CD8-positive, alpha-beta memory T cell (primary cell): ENCODE results near the gene CACNA1B. TPM values are rescaled to one million over a fixed set of nuclear protein-coding genes. Genes with fewer than 3 reads are reported as not detected.
"Not testable (repeated sequence)": the region's sequence is repeated elsewhere in the genome, so short reads cannot be mapped to it uniquely, and the experiment has no call there.

Source experiments
- CTCF ChIA-PET: fragments of 350-600 bp; sonication (Branson Sonifier 250); formaldehyde crosslinking; loops from one replicate; lab custom pipeline; 2021; ENCODE audit warnings: antibody characterized with exemption; lab: Charles Lee
- POLR2A ChIA-PET: fragments of 350-600 bp; sonication (Branson Sonifier 250); formaldehyde crosslinking; loops from one replicate; lab custom pipeline; 2021; ENCODE audit warnings: antibody characterized with exemption; lab: Charles Lee
- DNase-seq, 5 donors: peaks; one replicate each; pipeline versions ENCODE4 v3.0.0 to v3.0.0-alpha.2; 2020 to 2022; ENCODE audit warnings: mixed read lengths in 1 of 5
- H3K27ac ChIP-seq: one replicate; pipeline ENCODE4 v1.7.0; 2013; ENCODE audit warnings: low read depth, mild to moderate bottlenecking, low read length, moderate library complexity
- H3K27me3 ChIP-seq: 2 replicates; pipeline ENCODE4 v1.7.0; 2013; ENCODE audit warnings: low read length, mild to moderate bottlenecking; ENCODE audit not compliant: insufficient read depth, poor library complexity, severe bottlenecking
- H3K36me3 ChIP-seq: 2 replicates; pipeline ENCODE4 v1.7.0; 2013; ENCODE audit warnings: mild to moderate bottlenecking, low read length, moderate library complexity; ENCODE audit not compliant: insufficient read depth
- H3K4me1 ChIP-seq: 2 replicates; pipeline ENCODE4 v1.7.0; 2013; ENCODE audit warnings: mild to moderate bottlenecking, low read length, moderate library complexity; ENCODE audit not compliant: insufficient read depth
- H3K4me3 ChIP-seq: 2 replicates; pipeline ENCODE4 v1.7.0; 2013; ENCODE audit warnings: mild to moderate bottlenecking, low read length
- H3K9me3 ChIP-seq: 2 replicates; pipeline ENCODE4 v1.7.0; 2013; ENCODE audit warnings: mild to moderate bottlenecking, low read length
- H3K27ac Mint-ChIP-seq, 8 donors: one replicate each; pipeline ENCODE4 v1.8.0; 2020 to 2021; ENCODE audit warnings: mixed read lengths in 8 of 8, mild to moderate bottlenecking in 6 of 8, inconsistent platforms in 3 of 8, moderate library complexity in 3 of 8
- H3K27me3 Mint-ChIP-seq, 2 donors: one replicate each; pipeline ENCODE4 v1.8.0; 2020 to 2021; ENCODE audit warnings: mixed read lengths in 2 of 2, mild to moderate bottlenecking in 1 of 2, moderate library complexity in 1 of 2
- H3K36me3 Mint-ChIP-seq, 3 donors: one replicate each; pipeline ENCODE4 v1.8.0; 2020 to 2021; ENCODE audit warnings: mixed read lengths in 3 of 3, inconsistent platforms in 1 of 3, mild to moderate bottlenecking in 1 of 3
- H3K4me1 Mint-ChIP-seq, 3 donors: one replicate each; pipeline ENCODE4 v1.8.0; 2020 to 2021; ENCODE audit warnings: mixed read lengths in 3 of 3, inconsistent platforms in 1 of 3, mild to moderate bottlenecking in 1 of 3
- H3K4me3 Mint-ChIP-seq, 7 donors: one replicate each; pipeline ENCODE4 v1.8.0; 2020 to 2021; ENCODE audit warnings: mixed read lengths in 7 of 7, mild to moderate bottlenecking in 6 of 7, moderate library complexity in 4 of 7, inconsistent platforms in 2 of 7
- H3K9me3 Mint-ChIP-seq, 5 donors: one replicate each; pipeline ENCODE4 v1.8.0; 2020 to 2022; ENCODE audit warnings: mixed read lengths in 5 of 5, mild to moderate bottlenecking in 3 of 5, moderate library complexity in 2 of 5, inconsistent platforms in 1 of 5
- polyA plus RNA-seq: library from polyadenylated mRNA; unstranded; fragments of 300-500 nt; fragmentation: Illumina TruSeq; gene quantifications from one replicate; pipeline ENCODE4 v1.2.3, GENCODE V29; 2021
- total RNA-seq, 2 experiments: library from RNA; stranded (reverse); gene quantifications; one replicate each; pipeline ENCODE4 v1.2.3, GENCODE V29; 2021

Gene CACNA1B
- total RNA-seq = not detected
- not detected for polyA plus RNA-seq

DNA sequence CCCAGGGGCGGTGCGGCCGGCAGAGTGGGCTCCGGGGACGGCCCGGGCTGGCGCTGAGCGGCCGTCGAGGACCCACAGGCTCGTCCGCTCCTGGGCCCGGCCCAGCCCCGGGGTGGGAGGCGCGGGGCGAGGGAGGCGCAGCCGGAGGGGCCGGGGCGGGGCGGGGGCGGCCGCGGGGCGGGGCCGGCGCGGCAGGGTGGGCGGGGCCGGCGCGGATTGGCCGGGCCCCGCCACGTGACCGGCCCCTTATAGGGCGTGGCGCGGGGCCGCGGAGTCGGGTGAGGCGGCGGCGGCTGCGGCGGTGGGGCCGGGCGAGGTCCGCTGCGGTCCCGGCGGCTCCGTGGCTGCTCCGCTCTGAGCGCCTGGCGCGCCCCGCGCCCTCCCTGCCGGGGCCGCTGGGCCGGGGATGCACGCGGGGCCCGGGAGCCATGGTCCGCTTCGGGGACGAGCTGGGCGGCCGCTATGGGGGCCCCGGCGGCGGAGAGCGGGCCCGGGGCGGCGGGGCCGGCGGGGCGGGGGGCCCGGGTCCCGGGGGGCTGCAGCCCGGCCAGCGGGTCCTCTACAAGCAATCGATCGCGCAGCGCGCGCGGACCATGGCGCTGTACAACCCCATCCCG, at the start of gene CACNA1B:
TSS of gene CACNA1B (plus strand) at position 277 of the 617 bp plus-strand sequence. CDS start at position 429, 152 bp downstream.
- H3K4me3 Mint-ChIP-seq = peak within 1 kb of the TSS in 1 of 7 donors; percentile 35
- not testable (repeated sequence) for H3K36me3 Mint-ChIP-seq

GRCh38 chr9:137827908-137828526, 49.6 kb upstream of the CACNA1B start:
- CTCF ChIA-PET = no interaction called here
- H3K4me3 Mint-ChIP-seq = no peak overlapping the region
- H3K27me3 Mint-ChIP-seq = no peaks in the 10 kb centered on the region
- POLR2A ChIA-PET = no interaction called here
- H3K27ac Mint-ChIP-seq = no peak overlapping the region
- Histone ChIP-seq H3K4me1 (no peaks in the 10 kb centered on the region), H3K4me3 (no peak overlapping the region), H3K9me3 (no peaks in the 10 kb centered on the region), H3K27ac (no peak overlapping the region), H3K27me3 (no peaks in the 10 kb centered on the region), H3K36me3 (peaks cover 21% of the 10 kb centered on the region)
- peaks cover 0 to 12% (median 6%) of the 10 kb centered on the region in 3 donors for H3K4me1 Mint-ChIP-seq
- no peaks in the 10 kb centered on the region for H3K9me3 Mint-ChIP-seq
- no peak for DNase-seq
- H3K36me3 Mint-ChIP-seq = peaks cover 19 to 79% (median 26%) of the 10 kb centered on the region in 3 donors

More for the DNA sequence above, at the start of gene CACNA1B:
- H3K4me3 ChIP-seq, CTCF ChIA-PET, H3K36me3 ChIP-seq, DNase-seq, H3K27ac Mint-ChIP-seq, H3K27ac ChIP-seq, H3K9me3 ChIP-seq, H3K9me3 Mint-ChIP-seq, H3K4me1 Mint-ChIP-seq, POLR2A ChIA-PET, H3K27me3 ChIP-seq, H3K4me1 ChIP-seq: not testable (repeated sequence)
- H3K27me3 Mint-ChIP-seq = peaks cover 43 to 54% of the 10 kb centered on the region in 2 donors

- H3K4me3 Mint-ChIP-seq = no peak overlapping the region
- H3K9me3 Mint-ChIP-seq = no peaks in the 10 kb centered on the region
- H3K36me3 Mint-ChIP-seq = peaks cover 19 to 84% (median 26%) of the 10 kb centered on the region in 3 donors
- Histone ChIP-seq H3K9me3 (no peaks in the 10 kb centered on the region), H3K4me3 (no peak overlapping the region), H3K36me3 (peaks cover 21% of the 10 kb centered on the region), H3K4me1 (no peaks in the 10 kb centered on the region), H3K27me3 (no peaks in the 10 kb centered on the region), H3K27ac (no peak overlapping the region)
- CTCF ChIA-PET = no interaction called here
- H3K4me1 Mint-ChIP-seq = peaks cover 0 to 11% (median 6%) of the 10 kb centered on the region in 3 donors
- no peak for DNase-seq
- H3K27me3 Mint-ChIP-seq = no peaks in the 10 kb centered on the region
- H3K27ac Mint-ChIP-seq = no peak overlapping the region
- POLR2A ChIA-PET = no interaction called here
Measured at GRCh38 chr9:137828527-137829259, 48.9 kb upstream of the CACNA1B start.

GRCh38 chr9:137829260-137829996, 48.2 kb upstream of the CACNA1B start:
- no peak for DNase-seq

DNA sequence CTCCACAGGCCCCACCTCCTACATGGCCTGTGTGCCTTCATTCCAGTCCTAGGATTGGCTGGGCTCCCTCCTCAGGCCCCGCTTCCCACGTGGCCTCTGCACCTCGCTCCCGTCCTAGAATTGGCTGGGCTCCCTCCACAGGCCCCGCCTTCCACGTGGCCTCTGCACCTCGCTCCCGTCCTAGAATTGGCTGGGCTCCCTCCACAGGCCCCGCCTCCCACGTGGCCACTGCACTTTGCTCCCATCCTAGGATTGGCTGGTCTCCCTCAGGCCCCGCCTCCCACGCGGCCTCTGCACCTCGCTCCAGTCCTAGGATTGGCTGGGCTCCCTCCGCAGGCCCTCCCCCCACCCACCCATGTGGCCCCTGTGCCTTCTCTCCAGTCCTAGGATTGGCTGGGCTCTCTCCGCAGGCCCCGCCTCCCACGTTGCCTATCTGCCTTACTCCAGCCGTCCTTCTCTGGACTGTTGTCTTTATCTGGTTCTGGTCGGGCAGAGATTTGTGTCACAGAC, 45.3 kb upstream of the CACNA1B start:
- ChIA-PET CTCF (no interaction called here), POLR2A (no interaction called here)
- no peaks in the 10 kb centered on the region for H3K4me1 Mint-ChIP-seq
- H3K4me1 ChIP-seq = no peaks in the 10 kb centered on the region
- no peaks in the 10 kb centered on the region for H3K27me3 Mint-ChIP-seq
- H3K9me3 Mint-ChIP-seq = no peaks in the 10 kb centered on the region
- no peak overlapping the region for H3K4me3 Mint-ChIP-seq
- no peaks in the 10 kb centered on the region for H3K27me3 ChIP-seq
- H3K4me3 ChIP-seq = no peak overlapping the region
- H3K27ac ChIP-seq = no peak overlapping the region
- H3K27ac Mint-ChIP-seq = no peak overlapping the region
- H3K36me3 Mint-ChIP-seq = peaks cover 5 to 71% (median 15%) of the 10 kb centered on the region in 3 donors
- no peak for DNase-seq
- no peaks in the 10 kb centered on the region for H3K36me3 ChIP-seq
- no peaks in the 10 kb centered on the region for H3K9me3 ChIP-seq

More at GRCh38 chr9:137829260-137829996, 48.2 kb upstream of the CACNA1B start:
- CTCF ChIA-PET = no interaction called here
- Histone ChIP-seq H3K36me3 (peaks cover 21% of the 10 kb centered on the region), H3K27me3 (no peaks in the 10 kb centered on the region), H3K9me3 (no peaks in the 10 kb centered on the region), H3K27ac (no peak overlapping the region), H3K4me3 (no peak overlapping the region), H3K4me1 (no peaks in the 10 kb centered on the region)
- H3K36me3 Mint-ChIP-seq = peaks cover 16 to 80% (median 19%) of the 10 kb centered on the region in 3 donors
- no peaks in the 10 kb centered on the region for H3K9me3 Mint-ChIP-seq
- H3K4me3 Mint-ChIP-seq = no peak overlapping the region
- H3K27me3 Mint-ChIP-seq = no peaks in the 10 kb centered on the region
- peaks cover 0 to 6% (median 4%) of the 10 kb centered on the region in 3 donors for H3K4me1 Mint-ChIP-seq
- POLR2A ChIA-PET = no interaction called here
- H3K27ac Mint-ChIP-seq = no peak overlapping the region

DNA sequence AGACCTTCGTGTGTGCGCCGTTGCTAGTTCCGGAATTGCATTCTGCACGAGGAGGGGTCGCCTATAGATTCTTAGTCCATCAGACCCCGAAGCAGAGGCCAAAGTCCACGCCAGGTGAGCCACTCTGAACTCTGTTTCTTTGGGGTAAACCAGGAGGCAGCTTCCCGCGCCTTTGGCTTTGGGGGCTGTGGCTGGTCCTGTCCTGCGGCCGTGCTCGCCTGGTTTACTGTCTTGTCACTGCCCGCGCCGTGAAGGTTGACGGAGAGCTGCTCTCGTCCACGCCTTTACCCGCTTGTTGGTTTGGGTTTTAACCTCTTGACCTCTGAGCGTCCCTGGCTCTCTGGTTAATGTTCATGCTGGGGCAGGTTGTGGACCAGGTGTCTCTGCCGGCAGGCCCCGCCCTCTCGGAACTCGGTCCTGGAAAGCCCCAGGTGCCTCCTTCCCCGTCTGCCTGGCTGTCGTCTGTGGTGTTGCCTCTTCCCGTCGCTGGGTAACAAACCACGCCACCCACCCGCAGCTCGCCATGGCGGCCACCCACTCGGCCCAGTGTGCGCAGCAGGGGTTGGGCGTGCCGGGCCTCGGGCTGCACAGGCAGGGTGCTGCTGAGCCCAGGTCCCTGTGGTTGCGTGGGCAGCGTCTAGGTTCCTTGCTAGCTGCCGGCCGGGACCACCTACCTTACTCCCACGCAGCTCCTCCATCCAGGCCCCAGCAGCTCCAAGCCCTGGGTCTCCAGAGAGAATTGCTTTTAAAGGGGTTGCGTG, 44.6 kb upstream of the CACNA1B start:
- ChIA-PET POLR2A (no interaction called here), CTCF (no interaction called here)
- Histone ChIP-seq H3K27me3 (no peaks in the 10 kb centered on the region), H3K27ac (no peak overlapping the region), H3K4me1 (no peaks in the 10 kb centered on the region), H3K9me3 (no peaks in the 10 kb centered on the region), H3K4me3 (no peak overlapping the region), H3K36me3 (no peaks in the 10 kb centered on the region)
- no peaks in the 10 kb centered on the region for H3K27me3 Mint-ChIP-seq
- H3K36me3 Mint-ChIP-seq = peaks cover 5 to 65% (median 15%) of the 10 kb centered on the region in 3 donors
- DNase-seq = no peak
- H3K4me1 Mint-ChIP-seq = no peaks in the 10 kb centered on the region
- no peaks in the 10 kb centered on the region for H3K9me3 Mint-ChIP-seq
- H3K27ac Mint-ChIP-seq = peak overlapping the region in 1 of 8 donors; percentile 84
- H3K4me3 Mint-ChIP-seq = no peak overlapping the region

- no peak for DNase-seq
- Histone ChIP-seq H3K4me3 (no peak overlapping the region), H3K27ac (no peak overlapping the region), H3K36me3 (no peaks in the 10 kb centered on the region), H3K4me1 (no peaks in the 10 kb centered on the region), H3K9me3 (no peaks in the 10 kb centered on the region), H3K27me3 (no peaks in the 10 kb centered on the region)
- ChIA-PET POLR2A (no interaction called here), CTCF (no interaction called here)
- no peak overlapping the region for H3K4me3 Mint-ChIP-seq
- no peaks in the 10 kb centered on the region for H3K27me3 Mint-ChIP-seq
- H3K9me3 Mint-ChIP-seq = no peaks in the 10 kb centered on the region
- H3K27ac Mint-ChIP-seq = no peak overlapping the region
- H3K36me3 Mint-ChIP-seq = peaks cover 6 to 63% (median 17%) of the 10 kb centered on the region in 3 donors
- no peaks in the 10 kb centered on the region for H3K4me1 Mint-ChIP-seq
Measured at GRCh38 chr9:137833721-137834613, 43.6 kb upstream of the CACNA1B start.
